SK-N-SH (cell line): ENCODE data around the gene TTC16. TPM values are rescaled to one million over a fixed set of nuclear protein-coding genes. Genes with fewer than 3 reads are reported as not detected.

Experiments
- CTCF ChIA-PET: fragments of 300-600, 350-600 bp; formaldehyde crosslinking; extraction: SDS; loops from one replicate; lab custom pipeline; 2021; lab: Yijun Ruan, JAX
- POLR2A ChIA-PET: fragments of 350-600 bp; sonication (Branson Sonifier 250); formaldehyde crosslinking; extraction: SDS; loops from one replicate; lab custom pipeline; 2020; ENCODE audit warnings: antibody characterized with exemption, inconsistent platforms; lab: Yijun Ruan, JAX
- DNase-seq: peaks from one replicate; pipeline ENCODE4 v3.0.0; 2012
- H2AFZ ChIP-seq: fragments of 200-600 bp; sonication (generic); 2 replicates; pipeline ENCODE4 v1.8.1; 2016; ENCODE audit warnings: antibody characterized with exemption, mild to moderate bottlenecking, low read depth
- H3F3A ChIP-seq: fragments of 200-600 bp; sonication (generic); replicated peaks from 2 replicates; pipeline ENCODE3; 2016; ENCODE audit warnings: antibody characterized with exemption, mild to moderate bottlenecking; ENCODE audit not compliant: insufficient read depth
- H3K27ac ChIP-seq, 2 experiments: fragments of 200-500 bp in 1 of 2; fragments of 200-600 bp in 1 of 2; sonication (Bioruptor generic) in 1 of 2; sonication (generic), shearing (Covaris generic) in 1 of 2; 2 replicates each; pipeline versions ENCODE4 v1.5.1 to v1.6.1; 2014 to 2016; ENCODE audit warnings: low read depth in 2 of 2, inconsistent platforms in 1 of 2, low read length in 1 of 2, mild to moderate bottlenecking in 1 of 2, mixed read lengths in 1 of 2
- H3K27me3 ChIP-seq: fragments of 200-600 bp; sonication (generic), shearing (Covaris generic); 2 replicates; pipeline ENCODE4 v1.6.1; 2016; ENCODE audit warnings: mixed run types; ENCODE audit not compliant: insufficient read depth
- H3K36me3 ChIP-seq, 2 experiments: fragments of 200-500 bp in 1 of 2; fragments of 200-600 bp in 1 of 2; sonication (Bioruptor generic) in 1 of 2; sonication (generic) in 1 of 2; replicated peaks in 1 of 2; 2 replicates each; pipeline versions ENCODE3 to v1.5.1; 2014 to 2016; ENCODE audit warnings: low read length in 1 of 2, mild to moderate bottlenecking in 1 of 2; ENCODE audit not compliant: insufficient read depth in 2 of 2, control insufficient read depth in 1 of 2
- H3K4me1 ChIP-seq, 2 experiments: fragments of 200-500 bp in 1 of 2; fragments of 200-600 bp in 1 of 2; sonication (Bioruptor generic) in 1 of 2; sonication (generic), shearing (Covaris generic) in 1 of 2; 2 replicates each; pipeline versions ENCODE4 v1.5.1 to v1.6.1; 2014 to 2016; ENCODE audit warnings: low read depth in 1 of 2, low read length in 1 of 2, mixed run types in 1 of 2; ENCODE audit not compliant: insufficient read depth in 2 of 2, control insufficient read depth in 1 of 2
- H3K4me2 ChIP-seq: fragments of 200-600 bp; sonication (generic), shearing (Covaris generic); 2 replicates; pipeline ENCODE4 v1.6.1; 2017; ENCODE audit warnings: mixed run types
- H3K4me3 ChIP-seq, 2 experiments: fragments of 200-500 bp in 1 of 2; fragments of 200-600 bp in 1 of 2; sonication (Bioruptor generic) in 1 of 2; sonication (generic), shearing (Covaris generic) in 1 of 2; 2 replicates each; pipeline versions ENCODE4 v1.5.1 to v1.8.1; 2014 to 2016; ENCODE audit warnings: low read depth in 2 of 2, inconsistent platforms in 1 of 2, low read length in 1 of 2, mild to moderate bottlenecking in 1 of 2, mixed read lengths in 1 of 2, moderate library complexity in 1 of 2
- H3K79me2 ChIP-seq: fragments of 200-600 bp; sonication (generic); 2 replicates; pipeline ENCODE4 v1.8.1; 2017; ENCODE audit warnings: mild to moderate bottlenecking; ENCODE audit not compliant: insufficient read depth
- H3K9ac ChIP-seq: fragments of 200-600 bp; sonication (generic); 2 replicates; pipeline ENCODE4 v1.6.1; 2017; ENCODE audit warnings: mixed run types
- H3K9me2 ChIP-seq: fragments of 200-600 bp; sonication (generic); 2 replicates; pipeline ENCODE4 v1.6.1; 2017; ENCODE audit warnings: mixed run types
- H3K9me3 ChIP-seq: fragments of 200-600 bp; sonication (generic); 2 replicates; pipeline ENCODE4 v1.6.1; 2017; ENCODE audit warnings: mixed run types, mild to moderate bottlenecking, moderate library complexity
- H4K20me1 ChIP-seq: fragments of 200-600 bp; sonication (generic); 2 replicates; pipeline ENCODE4 v1.6.1; 2017; ENCODE audit warnings: mild to moderate bottlenecking, mixed run types; ENCODE audit not compliant: insufficient read depth
- CHD2 ChIP-seq: fragments of 150-350 bp; IDR thresholded peaks from 2 replicates; pipeline ENCODE4 v1.6.1; 2018; ENCODE audit warnings: low read length; ENCODE audit not compliant: partially characterized antibody
- ELF1 ChIP-seq: IDR thresholded peaks from 2 replicates; pipeline ENCODE4 v1.4.0; 2012
- EP300 ChIP-seq, 2 experiments: IDR thresholded peaks; 2 replicates each; pipeline versions ENCODE4 v1.4.0 to v1.6.1; 2012; ENCODE audit warnings: borderline replicate concordance in 1 of 2, low read depth in 1 of 2, low read length in 1 of 2
- EZH2phosphoT487 ChIP-seq: fragments of 200-600 bp; sonication (generic); IDR thresholded peaks from 2 replicates; pipeline ENCODE4 v1.6.1; 2017; ENCODE audit warnings: low read depth, mixed run types, mild to moderate bottlenecking, antibody characterized with exemption, moderate library complexity, borderline replicate concordance
- FOSL2 ChIP-seq: IDR thresholded peaks from 2 replicates; pipeline ENCODE4 v1.4.0; 2012; ENCODE audit warnings: low read depth, mild to moderate bottlenecking, moderate library complexity, borderline replicate concordance
- FOXJ3 ChIP-seq: sonication (generic); formaldehyde crosslinking; IDR thresholded peaks from 2 replicates; pipeline ENCODE4 v1.5.1; 2020; ENCODE audit warnings: mild to moderate bottlenecking, missing genetic modification reagents
- MEF2A ChIP-seq: IDR thresholded peaks from 2 replicates; pipeline ENCODE4 v1.4.0; 2012; ENCODE audit warnings: low read depth, borderline replicate concordance
- MXI1 ChIP-seq: IDR thresholded peaks from 2 replicates; pipeline ENCODE4 v1.6.1; 2012; ENCODE audit warnings: mild to moderate bottlenecking, low read depth, low read length, improper control_type of control experiment
- NFIC ChIP-seq: IDR thresholded peaks from 2 replicates; pipeline ENCODE4 v1.4.0; 2012; ENCODE audit warnings: borderline replicate concordance
- NRF1 ChIP-seq: IDR thresholded peaks from 2 replicates; pipeline ENCODE4 v1.6.1; 2012; ENCODE audit warnings: low read depth, mild to moderate bottlenecking, low read length
- RCOR1 ChIP-seq: fragments of 150-350 bp; IDR thresholded peaks from 2 replicates; pipeline ENCODE4 v1.6.1; 2017; ENCODE audit warnings: antibody characterized with exemption, low read length
- TAF1 ChIP-seq: IDR thresholded peaks from 2 replicates; pipeline ENCODE4 v1.6.1; 2012; ENCODE audit warnings: low read depth, mild to moderate bottlenecking, low read length, moderate library complexity, borderline replicate concordance
- TCF12 ChIP-seq: IDR thresholded peaks from 2 replicates; pipeline ENCODE4 v1.4.0; 2012
- TEAD4 ChIP-seq: IDR thresholded peaks from 2 replicates; pipeline ENCODE4 v1.4.0; 2012; ENCODE audit warnings: mild to moderate bottlenecking, borderline replicate concordance; ENCODE audit not compliant: insufficient read depth
- YY1 ChIP-seq: IDR thresholded peaks from 2 replicates; pipeline ENCODE4 v1.4.0; 2012; ENCODE audit warnings: low read depth, mild to moderate bottlenecking
- WGBS: methylation state at CpG from one replicate; pipeline ENCODE4 v1.1.6; 2017; ENCODE audit warnings: low lambda C conversion rate; 5-methylcytosine and 5-hydroxymethylcytosine counted together
- polyA plus RNA-seq, 3 experiments: library from polyadenylated mRNA; depleted of rRNA; stranded (reverse); fragments of >200 nt; gene quantifications; 2 replicates each; pipeline ENCODE4 v1.2.3, GENCODE V29; 2012
- TF ChIP-seq, protein P1 (sequence below): IDR thresholded peaks from 2 replicates; pipeline ENCODE4 v1.4.0; 2012; ENCODE audit warnings: low read depth
- TF ChIP-seq, protein P2 (sequence below): fragments of 150-350 bp; IDR thresholded peaks from 2 replicates; pipeline ENCODE4 v1.6.1; 2017; ENCODE audit warnings: antibody characterized with exemption, low read length, low read depth, borderline replicate concordance
- TF ChIP-seq, protein P3 (sequence below): IDR thresholded peaks from 2 replicates; pipeline ENCODE4 v1.4.0; 2012; ENCODE audit warnings: low read depth, borderline replicate concordance
- TF ChIP-seq, protein P4 (sequence below): IDR thresholded peaks from 2 replicates; pipeline ENCODE4 v1.6.1; 2012; ENCODE audit warnings: mild to moderate bottlenecking, low read depth, low read length, moderate library complexity
- TF ChIP-seq, protein P5 (sequence below): IDR thresholded peaks from 2 replicates; pipeline ENCODE4 v1.4.0; 2012; ENCODE audit warnings: low read depth, borderline replicate concordance

Gene TTC16
- polyA plus RNA-seq, 1 of the 3 experiments (the other 2 are of a cell fraction), result 0.05 TPM

DNA sequence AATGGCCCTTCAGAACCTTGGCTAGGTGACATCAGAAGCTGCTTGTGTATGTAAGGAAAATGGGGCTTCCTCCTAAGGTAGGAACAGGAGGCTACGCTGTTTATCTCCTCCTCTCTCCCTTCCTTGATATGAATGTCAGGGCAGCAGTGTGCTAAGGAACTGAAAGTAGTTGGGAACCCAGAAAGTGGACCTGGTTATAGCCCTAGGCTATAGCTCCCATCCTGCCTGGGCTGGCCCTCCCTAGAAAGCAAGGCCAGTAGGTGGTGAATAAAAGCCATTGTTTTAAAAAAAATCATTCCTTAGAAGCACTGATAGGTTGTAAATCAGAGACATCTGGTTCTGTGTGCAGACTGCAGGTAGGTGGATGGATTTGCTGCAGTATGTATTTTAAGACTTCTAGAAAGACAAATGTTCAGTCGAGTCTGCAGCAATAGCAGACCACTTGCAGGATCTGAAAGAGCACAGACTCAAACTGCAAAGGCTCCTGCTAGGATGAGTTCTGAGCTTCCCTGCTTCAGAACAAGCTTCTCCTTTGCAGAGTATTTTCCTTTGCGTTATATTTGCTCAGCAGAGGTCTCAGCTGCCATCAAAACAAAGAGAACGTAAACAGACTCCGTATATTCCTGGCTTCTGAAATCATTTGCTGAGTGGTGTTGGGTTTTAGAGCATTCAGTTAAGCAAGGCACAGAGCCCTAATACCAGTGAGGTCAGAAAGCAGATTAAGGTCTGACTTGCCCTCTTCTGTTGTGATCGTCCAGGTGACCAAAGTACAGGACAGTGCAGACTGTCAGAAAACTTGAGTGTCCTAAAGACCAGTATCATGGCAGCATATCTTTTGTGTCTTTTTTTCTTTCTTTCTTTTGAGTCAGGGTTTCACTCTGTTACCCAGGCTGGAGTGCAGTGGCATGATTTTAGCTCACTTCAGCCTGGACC lies 29.2 kb upstream of the TTC16 start:
- Histone ChIP-seq H3K79me2 (no peaks in the 10 kb centered on the region), H2AFZ (no peak overlapping the region), H3K9me3 (no peaks in the 10 kb centered on the region), H3K9me2 (no peaks in the 10 kb centered on the region), H3K27ac (no peak overlapping the region; a peak in 1 of 4 replicates), H3K27me3 (no peaks in the 10 kb centered on the region), H3F3A (no peaks in the 10 kb centered on the region), H3K4me1 (peaks cover 0 to 3% of the 10 kb centered on the region in 2 experiments; a peak in 1 of 4 replicates), H3K4me3 (no peak overlapping the region), H3K4me2 (no peak overlapping the region), H3K36me3 (peaks cover 18 to 63% of the 10 kb centered on the region in 2 experiments), H4K20me1 (no peaks in the 10 kb centered on the region), H3K9ac (no peak overlapping the region)
- TF ChIP-seq EP300 (IDR thresholded peaks at IDR 0.05; ENCODE audit: borderline replicate concordance in 1 of 2, low read depth in 1 of 2, low read length in 1 of 2) (no peak), TAF1 (no peak), MEF2A (no peak), CHD2 (no peak), ELF1 (no peak), NRF1 (no peak), YY1 (no peak), EZH2phosphoT487 (no peak), MXI1 (no peak), NFIC (no peak), RCOR1 (no peak), FOSL2 (no peak), FOXJ3 (no peak), TEAD4 (no peak), TCF12 (no peak)
- TF ChIP-seq, protein P1, sequence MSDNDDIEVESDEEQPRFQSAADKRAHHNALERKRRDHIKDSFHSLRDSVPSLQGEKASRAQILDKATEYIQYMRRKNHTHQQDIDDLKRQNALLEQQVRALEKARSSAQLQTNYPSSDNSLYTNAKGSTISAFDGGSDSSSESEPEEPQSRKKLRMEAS, result no peak
- TF ChIP-seq, protein P2, sequence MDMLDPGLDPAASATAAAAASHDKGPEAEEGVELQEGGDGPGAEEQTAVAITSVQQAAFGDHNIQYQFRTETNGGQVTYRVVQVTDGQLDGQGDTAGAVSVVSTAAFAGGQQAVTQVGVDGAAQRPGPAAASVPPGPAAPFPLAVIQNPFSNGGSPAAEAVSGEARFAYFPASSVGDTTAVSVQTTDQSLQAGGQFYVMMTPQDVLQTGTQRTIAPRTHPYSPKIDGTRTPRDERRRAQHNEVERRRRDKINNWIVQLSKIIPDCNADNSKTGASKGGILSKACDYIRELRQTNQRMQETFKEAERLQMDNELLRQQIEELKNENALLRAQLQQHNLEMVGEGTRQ, result no peak
- TF ChIP-seq, protein P3, sequence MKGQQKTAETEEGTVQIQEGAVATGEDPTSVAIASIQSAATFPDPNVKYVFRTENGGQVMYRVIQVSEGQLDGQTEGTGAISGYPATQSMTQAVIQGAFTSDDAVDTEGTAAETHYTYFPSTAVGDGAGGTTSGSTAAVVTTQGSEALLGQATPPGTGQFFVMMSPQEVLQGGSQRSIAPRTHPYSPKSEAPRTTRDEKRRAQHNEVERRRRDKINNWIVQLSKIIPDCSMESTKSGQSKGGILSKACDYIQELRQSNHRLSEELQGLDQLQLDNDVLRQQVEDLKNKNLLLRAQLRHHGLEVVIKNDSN, result no peak
- TF ChIP-seq, protein P4, sequence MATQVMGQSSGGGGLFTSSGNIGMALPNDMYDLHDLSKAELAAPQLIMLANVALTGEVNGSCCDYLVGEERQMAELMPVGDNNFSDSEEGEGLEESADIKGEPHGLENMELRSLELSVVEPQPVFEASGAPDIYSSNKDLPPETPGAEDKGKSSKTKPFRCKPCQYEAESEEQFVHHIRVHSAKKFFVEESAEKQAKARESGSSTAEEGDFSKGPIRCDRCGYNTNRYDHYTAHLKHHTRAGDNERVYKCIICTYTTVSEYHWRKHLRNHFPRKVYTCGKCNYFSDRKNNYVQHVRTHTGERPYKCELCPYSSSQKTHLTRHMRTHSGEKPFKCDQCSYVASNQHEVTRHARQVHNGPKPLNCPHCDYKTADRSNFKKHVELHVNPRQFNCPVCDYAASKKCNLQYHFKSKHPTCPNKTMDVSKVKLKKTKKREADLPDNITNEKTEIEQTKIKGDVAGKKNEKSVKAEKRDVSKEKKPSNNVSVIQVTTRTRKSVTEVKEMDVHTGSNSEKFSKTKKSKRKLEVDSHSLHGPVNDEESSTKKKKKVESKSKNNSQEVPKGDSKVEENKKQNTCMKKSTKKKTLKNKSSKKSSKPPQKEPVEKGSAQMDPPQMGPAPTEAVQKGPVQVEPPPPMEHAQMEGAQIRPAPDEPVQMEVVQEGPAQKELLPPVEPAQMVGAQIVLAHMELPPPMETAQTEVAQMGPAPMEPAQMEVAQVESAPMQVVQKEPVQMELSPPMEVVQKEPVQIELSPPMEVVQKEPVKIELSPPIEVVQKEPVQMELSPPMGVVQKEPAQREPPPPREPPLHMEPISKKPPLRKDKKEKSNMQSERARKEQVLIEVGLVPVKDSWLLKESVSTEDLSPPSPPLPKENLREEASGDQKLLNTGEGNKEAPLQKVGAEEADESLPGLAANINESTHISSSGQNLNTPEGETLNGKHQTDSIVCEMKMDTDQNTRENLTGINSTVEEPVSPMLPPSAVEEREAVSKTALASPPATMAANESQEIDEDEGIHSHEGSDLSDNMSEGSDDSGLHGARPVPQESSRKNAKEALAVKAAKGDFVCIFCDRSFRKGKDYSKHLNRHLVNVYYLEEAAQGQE, result no peak
- TF ChIP-seq, protein P5, sequence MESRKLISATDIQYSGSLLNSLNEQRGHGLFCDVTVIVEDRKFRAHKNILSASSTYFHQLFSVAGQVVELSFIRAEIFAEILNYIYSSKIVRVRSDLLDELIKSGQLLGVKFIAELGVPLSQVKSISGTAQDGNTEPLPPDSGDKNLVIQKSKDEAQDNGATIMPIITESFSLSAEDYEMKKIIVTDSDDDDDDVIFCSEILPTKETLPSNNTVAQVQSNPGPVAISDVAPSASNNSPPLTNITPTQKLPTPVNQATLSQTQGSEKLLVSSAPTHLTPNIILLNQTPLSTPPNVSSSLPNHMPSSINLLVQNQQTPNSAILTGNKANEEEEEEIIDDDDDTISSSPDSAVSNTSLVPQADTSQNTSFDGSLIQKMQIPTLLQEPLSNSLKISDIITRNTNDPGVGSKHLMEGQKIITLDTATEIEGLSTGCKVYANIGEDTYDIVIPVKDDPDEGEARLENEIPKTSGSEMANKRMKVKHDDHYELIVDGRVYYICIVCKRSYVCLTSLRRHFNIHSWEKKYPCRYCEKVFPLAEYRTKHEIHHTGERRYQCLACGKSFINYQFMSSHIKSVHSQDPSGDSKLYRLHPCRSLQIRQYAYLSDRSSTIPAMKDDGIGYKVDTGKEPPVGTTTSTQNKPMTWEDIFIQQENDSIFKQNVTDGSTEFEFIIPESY, result no peak
- POLR2A ChIA-PET, result no interaction called here
- 93% methylated on average over 6 of the region's 6 CpGs for WGBS
- CTCF ChIA-PET, result interaction anchor here (1.0 to 1.9 kb wide), 6 partner anchors 13 to 183 kb away, joined by 3 to 5 read pairs (median 4); no protein-coding TSS in a partner anchor
- no peak for DNase-seq
